ENCODE data around the gene KCNT2. TPM values are rescaled to one million over a fixed set of nuclear protein-coding genes. Genes with fewer than 3 reads are reported as not detected.

KCNT2 gene
- total and polyA plus RNA-seq, 4 donors, result 1.7 to 11.2 (median 6.8) TPM

- no peak overlapping the region for H3K9ac ChIP-seq (ENCODE audit: low read depth in 1 of 2, low read length in 2 of 2)
- no peak overlapping the region for H3K4me3 ChIP-seq (ENCODE audit: low read depth in 1 of 3, low read length in 3 of 3)
- no peaks in the 10 kb centered on the region for H3K9me3 ChIP-seq (ENCODE audit: control insufficient read depth in 4 of 4, low read length in 3 of 4)
- no peak overlapping the region for H3K27ac ChIP-seq (ENCODE audit: low read depth in 1 of 2, low read length in 2 of 2)
- peaks cover 0 to 4% (median 0%) of the 10 kb centered on the region in 4 donors for H3K36me3 ChIP-seq (ENCODE audit: control insufficient read depth in 4 of 4, insufficient read depth in 3 of 4, low read depth in 1 of 4, low read length in 3 of 4)
- TF ChIP-seq FOXA2 (IDR thresholded peaks at IDR 0.05) (no peak), YY1 (IDR thresholded peaks at IDR 0.05) (no peak), GABPA (IDR thresholded peaks at IDR 0.05 in 1 of 2, conservative IDR thresholded peaks at IDR 0.05 in 1 of 2) (no peak), SP1 (IDR thresholded peaks at IDR 0.05) (no peak), MAX (IDR thresholded peaks at IDR 0.05) (no peak), EGR1 (IDR thresholded peaks at IDR 0.05; ENCODE audit: low read depth in 2 of 2) (no peak), HNF4A (conservative IDR thresholded peaks at IDR 0.05) (no peak), FOXA1 (IDR thresholded peaks at IDR 0.05) (no peak), RAD21 (IDR thresholded peaks at IDR 0.05) (no peak), TAF1 (conservative IDR thresholded peaks at IDR 0.05) (no peak)
- H3K4me1 ChIP-seq (ENCODE audit: control insufficient read depth in 4 of 4, insufficient read depth in 4 of 4, low read length in 3 of 4), result peaks cover 0 to 1% (median 0%) of the 10 kb centered on the region in 4 donors
- H3K27me3 ChIP-seq (ENCODE audit: control insufficient read depth in 4 of 4, insufficient read depth in 4 of 4, low read length in 3 of 4), result no peaks in the 10 kb centered on the region
- no peak for DNase-seq (ENCODE audit: low spot score)
These were observed 197.5 kb downstream of the KCNT2 start for GRCh38 chr1:196410768-196411167.

- Histone ChIP-seq H3K4me3 (ENCODE audit: low read depth in 1 of 3, low read length in 3 of 3) (no peak overlapping the region), H3K4me1 (ENCODE audit: control insufficient read depth in 4 of 4, insufficient read depth in 4 of 4, low read length in 3 of 4) (peaks cover 0 to 1% (median 0%) of the 10 kb centered on the region in 4 donors), H3K9me3 (ENCODE audit: control insufficient read depth in 4 of 4, low read length in 3 of 4) (no peaks in the 10 kb centered on the region), H3K36me3 (ENCODE audit: control insufficient read depth in 4 of 4, insufficient read depth in 3 of 4, low read depth in 1 of 4, low read length in 3 of 4) (peaks cover 0 to 2% (median 0%) of the 10 kb centered on the region in 4 donors), H3K27ac (ENCODE audit: low read depth in 1 of 2, low read length in 2 of 2) (no peak overlapping the region), H3K9ac (ENCODE audit: low read depth in 1 of 2, low read length in 2 of 2) (no peak overlapping the region), H3K27me3 (ENCODE audit: control insufficient read depth in 4 of 4, insufficient read depth in 4 of 4, low read length in 3 of 4) (no peaks in the 10 kb centered on the region)
- TF ChIP-seq HNF4A (conservative IDR thresholded peaks at IDR 0.05) (no peak), ATF3 (IDR thresholded peaks at IDR 0.05) (no peak), FOXA2 (IDR thresholded peaks at IDR 0.05) (no peak), RXRA (IDR thresholded peaks at IDR 0.05) (no peak), TAF1 (conservative IDR thresholded peaks at IDR 0.05) (no peak), MAX (IDR thresholded peaks at IDR 0.05) (no peak), ZBTB33 (IDR thresholded peaks at IDR 0.05) (no peak), YY1 (IDR thresholded peaks at IDR 0.05) (no peak), CTCF (IDR thresholded peaks at IDR 0.05; ENCODE audit: low read depth, low read length, missing input control) (no peak), FOXA1 (IDR thresholded peaks at IDR 0.05) (no peak)
- no peak for DNase-seq (ENCODE audit: low spot score)
- WGBS, result 94% methylated on average over 2 of the region's 2 CpGs
These were observed 198.7 kb downstream of the KCNT2 start for GRCh38 chr1:196409586-196409985.

Measured in liver (tissue), 9 donors.